ENCODE data around the gene TTC12.

Gene TTC12

GRCh38 chr11:113334183-113334582 lies 19.8 kb downstream of the TTC12 start:
- Histone ChIP-seq H3K36me3 (ENCODE audit: control insufficient read depth, insufficient read depth, low read length) (no peaks in the 10 kb centered on the region), H3K27me3 (ENCODE audit: control insufficient read depth, insufficient read depth, low read length) (no peaks in the 10 kb centered on the region), H3K9ac (ENCODE audit: low read length) (no peak overlapping the region), H3K4me1 (ENCODE audit: control insufficient read depth, insufficient read depth, low read length) (no peaks in the 10 kb centered on the region), H3K4me3 (ENCODE audit: low read length) (no peak overlapping the region), H3K9me3 (ENCODE audit: control insufficient read depth, low read length) (no peaks in the 10 kb centered on the region)

GRCh38 chr11:113338730-113339129 lies 24.3 kb downstream of the TTC12 start:
- H3K4me3 ChIP-seq (ENCODE audit: low read length), result no peak overlapping the region
- no peaks in the 10 kb centered on the region for H3K9me3 ChIP-seq (ENCODE audit: control insufficient read depth, low read length)
- H3K27me3 ChIP-seq (ENCODE audit: control insufficient read depth, insufficient read depth, low read length), result no peaks in the 10 kb centered on the region
- H3K4me1 ChIP-seq (ENCODE audit: control insufficient read depth, insufficient read depth, low read length), result no peaks in the 10 kb centered on the region
- H3K36me3 ChIP-seq (ENCODE audit: control insufficient read depth, insufficient read depth, low read length), result no peaks in the 10 kb centered on the region
- H3K9ac ChIP-seq (ENCODE audit: low read length), result no peak overlapping the region

- H3K4me1 ChIP-seq (ENCODE audit: control insufficient read depth, insufficient read depth, low read length), result no peaks in the 10 kb centered on the region
- no peaks in the 10 kb centered on the region for H3K36me3 ChIP-seq (ENCODE audit: control insufficient read depth, insufficient read depth, low read length)
- no peaks in the 10 kb centered on the region for H3K27me3 ChIP-seq (ENCODE audit: control insufficient read depth, insufficient read depth, low read length)
- H3K9ac ChIP-seq (ENCODE audit: low read length), result no peak overlapping the region
- H3K4me3 ChIP-seq (ENCODE audit: low read length), result no peak overlapping the region
- no peaks in the 10 kb centered on the region for H3K9me3 ChIP-seq (ENCODE audit: control insufficient read depth, low read length)
These were observed 25.7 kb downstream of the TTC12 start for GRCh38 chr11:113339929-113340589.

GRCh38 chr11:113341388-113342165 lies 27.2 kb downstream of the TTC12 start:
- Histone ChIP-seq H3K4me3 (ENCODE audit: low read length) (no peak overlapping the region), H3K4me1 (ENCODE audit: control insufficient read depth, insufficient read depth, low read length) (no peaks in the 10 kb centered on the region), H3K9ac (ENCODE audit: low read length) (no peak overlapping the region), H3K27me3 (ENCODE audit: control insufficient read depth, insufficient read depth, low read length) (no peaks in the 10 kb centered on the region), H3K9me3 (ENCODE audit: control insufficient read depth, low read length) (no peaks in the 10 kb centered on the region), H3K36me3 (ENCODE audit: control insufficient read depth, insufficient read depth, low read length) (no peaks in the 10 kb centered on the region)

- Histone ChIP-seq H3K9me3 (ENCODE audit: control insufficient read depth, low read length) (no peaks in the 10 kb centered on the region), H3K4me1 (ENCODE audit: control insufficient read depth, insufficient read depth, low read length) (no peaks in the 10 kb centered on the region), H3K36me3 (ENCODE audit: control insufficient read depth, insufficient read depth, low read length) (no peaks in the 10 kb centered on the region), H3K9ac (ENCODE audit: low read length) (no peak overlapping the region), H3K4me3 (ENCODE audit: low read length) (no peak overlapping the region), H3K27me3 (ENCODE audit: control insufficient read depth, insufficient read depth, low read length) (no peaks in the 10 kb centered on the region)
These were observed 31.6 kb downstream of the TTC12 start for GRCh38 chr11:113345978-113346377.

GRCh38 chr11:113349528-113349927 lies 35.1 kb downstream of the TTC12 start:
- no peak overlapping the region for H3K4me3 ChIP-seq (ENCODE audit: low read length)
- H3K9ac ChIP-seq (ENCODE audit: low read length), result no peak overlapping the region
- H3K36me3 ChIP-seq (ENCODE audit: control insufficient read depth, insufficient read depth, low read length), result no peaks in the 10 kb centered on the region
- H3K27me3 ChIP-seq (ENCODE audit: control insufficient read depth, insufficient read depth, low read length), result no peaks in the 10 kb centered on the region
- H3K9me3 ChIP-seq (ENCODE audit: control insufficient read depth, low read length), result no peaks in the 10 kb centered on the region
- H3K4me1 ChIP-seq (ENCODE audit: control insufficient read depth, insufficient read depth, low read length), result no peaks in the 10 kb centered on the region

- Histone ChIP-seq H3K4me1 (ENCODE audit: control insufficient read depth, insufficient read depth, low read length) (no peaks in the 10 kb centered on the region), H3K36me3 (ENCODE audit: control insufficient read depth, insufficient read depth, low read length) (no peaks in the 10 kb centered on the region)
These were observed 36.1 kb downstream of the TTC12 start for GRCh38 chr11:113350336-113351067.

GRCh38 chr11:113351068-113351450 lies 36.7 kb downstream of the TTC12 start:
- Histone ChIP-seq H3K4me1 (ENCODE audit: control insufficient read depth, insufficient read depth, low read length) (no peaks in the 10 kb centered on the region), H3K9me3 (ENCODE audit: control insufficient read depth, low read length) (no peaks in the 10 kb centered on the region), H3K9ac (ENCODE audit: low read length) (no peak overlapping the region), H3K4me3 (ENCODE audit: low read length) (no peak overlapping the region), H3K36me3 (ENCODE audit: control insufficient read depth, insufficient read depth, low read length) (no peaks in the 10 kb centered on the region), H3K27me3 (ENCODE audit: control insufficient read depth, insufficient read depth, low read length) (no peaks in the 10 kb centered on the region)

More at GRCh38 chr11:113350336-113351067, 36.1 kb downstream of the TTC12 start:
- no peak overlapping the region for H3K4me3 ChIP-seq (ENCODE audit: low read length)
- H3K9me3 ChIP-seq (ENCODE audit: control insufficient read depth, low read length), result no peaks in the 10 kb centered on the region
- no peaks in the 10 kb centered on the region for H3K27me3 ChIP-seq (ENCODE audit: control insufficient read depth, insufficient read depth, low read length)
- no peak overlapping the region for H3K9ac ChIP-seq (ENCODE audit: low read length)

- H3K4me1 ChIP-seq (ENCODE audit: control insufficient read depth, insufficient read depth, low read length), result no peaks in the 10 kb centered on the region
- H3K9ac ChIP-seq (ENCODE audit: low read length), result no peak overlapping the region
- no peaks in the 10 kb centered on the region for H3K27me3 ChIP-seq (ENCODE audit: control insufficient read depth, insufficient read depth, low read length)
- no peak overlapping the region for H3K4me3 ChIP-seq (ENCODE audit: low read length)
- H3K36me3 ChIP-seq (ENCODE audit: control insufficient read depth, insufficient read depth, low read length), result no peaks in the 10 kb centered on the region
- no peaks in the 10 kb centered on the region for H3K9me3 ChIP-seq (ENCODE audit: control insufficient read depth, low read length)
These were observed 37.1 kb downstream of the TTC12 start for GRCh38 chr11:113351480-113351879.

- Histone ChIP-seq H3K27me3 (ENCODE audit: control insufficient read depth, insufficient read depth, low read length) (no peaks in the 10 kb centered on the region), H3K4me3 (ENCODE audit: low read length) (no peak overlapping the region), H3K4me1 (ENCODE audit: control insufficient read depth, insufficient read depth, low read length) (no peaks in the 10 kb centered on the region), H3K9me3 (ENCODE audit: control insufficient read depth, low read length) (no peaks in the 10 kb centered on the region), H3K36me3 (ENCODE audit: control insufficient read depth, insufficient read depth, low read length) (peaks cover 7% of the 10 kb centered on the region), H3K9ac (ENCODE audit: low read length) (no peak overlapping the region)
These were observed 41.8 kb downstream of the TTC12 start for GRCh38 chr11:113356203-113356602.

GRCh38 chr11:113363406-113363805 lies 49.0 kb downstream of the TTC12 start:
- Histone ChIP-seq H3K4me1 (ENCODE audit: control insufficient read depth, insufficient read depth, low read length) (no peaks in the 10 kb centered on the region), H3K9ac (ENCODE audit: low read length) (no peak overlapping the region), H3K27me3 (ENCODE audit: control insufficient read depth, insufficient read depth, low read length) (no peaks in the 10 kb centered on the region), H3K36me3 (ENCODE audit: control insufficient read depth, insufficient read depth, low read length) (peaks cover 7% of the 10 kb centered on the region), H3K4me3 (ENCODE audit: low read length) (no peak overlapping the region), H3K9me3 (ENCODE audit: control insufficient read depth, low read length) (no peaks in the 10 kb centered on the region)

- H3K4me3 ChIP-seq (ENCODE audit: low read length), result no peak overlapping the region
These were observed 49.7 kb downstream of the TTC12 start for GRCh38 chr11:113363996-113364641.

More at GRCh38 chr11:113363996-113364641, 49.7 kb downstream of the TTC12 start:
- Histone ChIP-seq H3K36me3 (ENCODE audit: control insufficient read depth, insufficient read depth, low read length) (peaks cover 7% of the 10 kb centered on the region), H3K9ac (ENCODE audit: low read length) (no peak overlapping the region), H3K4me1 (ENCODE audit: control insufficient read depth, insufficient read depth, low read length) (no peaks in the 10 kb centered on the region), H3K27me3 (ENCODE audit: control insufficient read depth, insufficient read depth, low read length) (no peaks in the 10 kb centered on the region), H3K9me3 (ENCODE audit: control insufficient read depth, low read length) (no peaks in the 10 kb centered on the region)
